IMR-90 (cell line): ENCODE data around the gene BARX1. TPM values are rescaled to one million over a fixed set of nuclear protein-coding genes. Genes with fewer than 3 reads are reported as not detected.

Experiments
- ATAC-seq: fragments of 200-7000 bp; cut with Tn5 transposase; 2 replicates; pipeline ENCODE4 v1.9.1; 2020; ENCODE audit warnings: low read depth, mild to moderate bottlenecking, moderate library complexity
- BruUV-seq: library from RNA; stranded (reverse); fragments of 400-500 nt; replicated peaks from 2 replicates; lab custom pipeline; 2021; lab: Mats Ljungman, UMichigan
- CTCF ChIA-PET: fragments of 300-600 bp; formaldehyde crosslinking; extraction: SDS; loops from one replicate; lab custom pipeline; 2021; ENCODE audit warnings: antibody characterized with exemption; lab: Yijun Ruan, JAX
- POLR2A ChIA-PET: fragments of 300-600 bp; sonication (Branson Sonifier 250); formaldehyde crosslinking; loops from one replicate; lab custom pipeline; 2022; ENCODE audit warnings: antibody characterized with exemption; ENCODE audit not compliant: unreplicated experiment; lab: Charles Lee
- DNase-seq: peaks from one replicate; pipeline ENCODE4 v3.0.0; 2013
- H2AFZ ChIP-seq: replicated peaks from 2 replicates; pipeline ENCODE3; 2013; ENCODE audit warnings: low read length, mild to moderate bottlenecking; ENCODE audit not compliant: poor library complexity
- H2AK5ac ChIP-seq: 2 replicates; pipeline ENCODE4 v1.6.1; 2013; ENCODE audit warnings: low read depth, low read length, inconsistent platforms
- H2AK9ac ChIP-seq: replicated peaks from 2 replicates; pipeline ENCODE3; 2013; ENCODE audit warnings: mild to moderate bottlenecking, low read depth, low read length, moderate library complexity; ENCODE audit not compliant: poor library complexity
- H2BK120ac ChIP-seq: 2 replicates; pipeline ENCODE4 v1.6.1; 2013; ENCODE audit warnings: low read depth, low read length, inconsistent platforms
- H2BK15ac ChIP-seq: 3 replicates; pipeline ENCODE4 v1.6.1; 2013; ENCODE audit warnings: low read depth, low read length, inconsistent platforms
- H2BK20ac ChIP-seq: 2 replicates; pipeline ENCODE4 v1.6.1; 2013; ENCODE audit warnings: low read depth, mild to moderate bottlenecking, inconsistent platforms, low read length, moderate library complexity
- H2BK5ac ChIP-seq: 2 replicates; pipeline ENCODE4 v1.6.1; 2013; ENCODE audit warnings: mild to moderate bottlenecking, low read depth, low read length, inconsistent platforms; ENCODE audit not compliant: poor library complexity, severe bottlenecking
- H3K14ac ChIP-seq: replicated peaks from 2 replicates; pipeline ENCODE4 v1.6.1; 2013; ENCODE audit warnings: low read depth, low read length, inconsistent platforms
- H3K18ac ChIP-seq: 2 replicates; pipeline ENCODE4 v1.6.1; 2013; ENCODE audit warnings: low read depth, low read length, control low read depth
- H3K23ac ChIP-seq: 2 replicates; pipeline ENCODE4 v1.6.1; 2013; ENCODE audit warnings: low read depth, low read length, inconsistent platforms
- H3K27ac ChIP-seq: 2 replicates; pipeline ENCODE4 v1.5.1; 2013; ENCODE audit warnings: mild to moderate bottlenecking, control low read depth, low read length; ENCODE audit not compliant: insufficient read depth
- H3K27me3 ChIP-seq: 2 replicates; pipeline ENCODE4 v1.6.1; 2013; ENCODE audit warnings: low read length; ENCODE audit not compliant: control insufficient read depth, insufficient read depth
- H3K36me3 ChIP-seq: 2 replicates; pipeline ENCODE4 v1.6.1; 2013; ENCODE audit warnings: low read length, mixed read lengths; ENCODE audit not compliant: control insufficient read depth, insufficient read depth
- H3K4ac ChIP-seq: 2 replicates; pipeline ENCODE4 v1.6.1; 2013; ENCODE audit warnings: low read depth, low read length, inconsistent platforms
- H3K4me1 ChIP-seq: 2 replicates; pipeline ENCODE4 v1.6.1; 2013; ENCODE audit warnings: low read length, mixed read lengths; ENCODE audit not compliant: control insufficient read depth, insufficient read depth
- H3K4me2 ChIP-seq: 2 replicates; pipeline ENCODE4 v1.6.1; 2013; ENCODE audit warnings: low read depth, mild to moderate bottlenecking, control low read depth, low read length, moderate library complexity
- H3K4me3 ChIP-seq: 2 replicates; pipeline ENCODE4 v1.5.1; 2013; ENCODE audit warnings: low read depth, mild to moderate bottlenecking, control low read depth, low read length, moderate library complexity; ENCODE audit not compliant: insufficient read depth
- H3K56ac ChIP-seq: 2 replicates; pipeline ENCODE4 v1.6.1; 2013; ENCODE audit warnings: low read length, inconsistent platforms; ENCODE audit not compliant: insufficient read depth; ENCODE audit errors: extremely low read depth
- H3K79me1 ChIP-seq, 2 experiments: 2 replicates each; pipeline ENCODE4 v1.6.1; 2013; ENCODE audit warnings: low read length in 2 of 2, inconsistent platforms in 1 of 2, low read depth in 1 of 2
- H3K9ac ChIP-seq: 2 replicates; pipeline ENCODE4 v1.6.1; 2013; ENCODE audit warnings: low read depth, low read length, control low read depth
- H3K9me1 ChIP-seq: 2 replicates; pipeline ENCODE4 v1.6.1; 2013; ENCODE audit warnings: low read length, inconsistent platforms; ENCODE audit not compliant: insufficient read depth
- H3K9me3 ChIP-seq: 2 replicates; pipeline ENCODE4 v1.6.1; 2013; ENCODE audit warnings: low read length; ENCODE audit not compliant: control insufficient read depth, insufficient read depth
- H4K20me1 ChIP-seq: 2 replicates; pipeline ENCODE4 v1.6.1; 2013; ENCODE audit warnings: low read length, inconsistent platforms; ENCODE audit not compliant: insufficient read depth
- H4K5ac ChIP-seq: 2 replicates; pipeline ENCODE4 v1.6.1; 2013; ENCODE audit warnings: mild to moderate bottlenecking, low read depth, low read length, control low read depth
- H4K8ac ChIP-seq, 2 experiments: 2 replicates each; pipeline ENCODE4 v1.6.1; 2013; ENCODE audit warnings: low read depth in 2 of 2, low read length in 2 of 2, control low read depth in 1 of 2, inconsistent platforms in 1 of 2
- H4K91ac ChIP-seq: 2 replicates; pipeline ENCODE4 v1.6.1; 2013; ENCODE audit warnings: low read depth, low read length, inconsistent platforms; ENCODE audit not compliant: insufficient read depth
- BHLHE40 ChIP-seq: fragments of 150-350 bp; IDR thresholded peaks from 2 replicates; pipeline ENCODE4 v1.6.1; 2016; ENCODE audit warnings: mild to moderate bottlenecking, low read depth, low read length
- CEBPB ChIP-seq: IDR thresholded peaks from 2 replicates; pipeline ENCODE4 v1.6.1; 2012; ENCODE audit warnings: low read depth, low read length, improper control_type of control experiment
- CHD1 ChIP-seq: IDR thresholded peaks from 2 replicates; pipeline ENCODE4 v1.6.1; 2012; ENCODE audit warnings: low read depth, low read length, improper control_type of control experiment
- CTCF ChIP-seq: conservative IDR thresholded peaks from 2 replicates; pipeline ENCODE4 v1.5.1; 2012; ENCODE audit warnings: mild to moderate bottlenecking, low read depth, low read length, improper control_type of control experiment
- ELK1 ChIP-seq: fragments of 150-350 bp; IDR thresholded peaks from 2 replicates; pipeline ENCODE4 v1.6.1; 2016; ENCODE audit warnings: low read depth, mild to moderate bottlenecking, low read length, moderate library complexity, borderline replicate concordance
- FOS ChIP-seq: fragments of 150-350 bp; IDR thresholded peaks from 2 replicates; pipeline ENCODE4 v1.6.1; 2016; ENCODE audit warnings: low read depth, low read length
- MAFK ChIP-seq: IDR thresholded peaks from 2 replicates; pipeline ENCODE4 v1.6.1; 2012; ENCODE audit warnings: low read depth, low read length, improper control_type of control experiment
- MAZ ChIP-seq: IDR thresholded peaks from 2 replicates; pipeline ENCODE4 v1.6.1; 2012; ENCODE audit warnings: low read depth, mild to moderate bottlenecking, low read length, improper control_type of control experiment, moderate library complexity, borderline replicate concordance
- MXI1 ChIP-seq: IDR thresholded peaks from 2 replicates; pipeline ENCODE4 v1.6.1; 2012; ENCODE audit warnings: low read depth, mild to moderate bottlenecking, low read length, moderate library complexity, borderline replicate concordance
- NFE2L2 ChIP-seq: fragments of 150-350 bp; IDR thresholded peaks from 2 replicates; pipeline ENCODE4 v1.6.1; 2016; ENCODE audit warnings: low read depth, mild to moderate bottlenecking, low read length
- POLR2A ChIP-seq: IDR thresholded peaks from 2 replicates; pipeline ENCODE4 v1.6.1; 2012; ENCODE audit warnings: mild to moderate bottlenecking, low read depth, low read length
- RAD21 ChIP-seq: IDR thresholded peaks from 2 replicates; pipeline ENCODE4 v1.6.1; 2012; ENCODE audit warnings: low read length, improper control_type of control experiment
- RCOR1 ChIP-seq: IDR thresholded peaks from 2 replicates; pipeline ENCODE4 v1.6.1; 2012; ENCODE audit warnings: mild to moderate bottlenecking, low read length, improper control_type of control experiment; ENCODE audit not compliant: insufficient replicate concordance
- RFX5 ChIP-seq: IDR thresholded peaks from 2 replicates; pipeline ENCODE4 v1.8.0; 2012; ENCODE audit warnings: low read depth, mild to moderate bottlenecking, low read length, moderate library complexity
- SMC3 ChIP-seq: fragments of 150-350 bp; IDR thresholded peaks from 2 replicates; pipeline ENCODE4 v1.6.1; 2016; ENCODE audit warnings: low read depth, mild to moderate bottlenecking, antibody characterized with exemption, low read length, moderate library complexity
- USF2 ChIP-seq: fragments of 150-350 bp; IDR thresholded peaks from 2 replicates; pipeline ENCODE4 v1.6.1; 2017; ENCODE audit warnings: mild to moderate bottlenecking, antibody characterized with exemption, low read length, low read depth
- WGBS, 2 experiments: methylation state at CpG; one replicate each; pipeline versions ENCODE4 v1.1.5 to v1.1.7; 2013; ENCODE audit warnings: missing lambda C conversion rate in 2 of 2; ENCODE audit not compliant: insufficient read length in 1 of 2; ENCODE audit errors: extremely low coverage in 2 of 2; 5-methylcytosine and 5-hydroxymethylcytosine counted together
- dilution Hi-C: fragments of 300-500 bp; cut with HindIII; formaldehyde crosslinking; loops from one replicate; pipeline ENCODE4 v1.14.3; 2018; ENCODE audit warnings: low sequenced_read_pairs; ENCODE audit not compliant: unreplicated experiment
- in situ Hi-C: fragments of 300-500 bp; cut with MboI; formaldehyde crosslinking; loops from 3 replicates; pipeline ENCODE4 v1.14.3; 2019; ENCODE audit warnings: low sequenced_read_pairs, inconsistent platforms, mixed read lengths
- intact Hi-C: fragments of 100-400 bp; cut with micrococcal nuclease; formaldehyde crosslinking; loops from 2 replicates; pipeline ENCODE4 v1.10.0; 2022
- polyA plus RNA-seq, 3 experiments: library from polyadenylated mRNA; depleted of rRNA; stranded (reverse); fragments of >200 nt; gene quantifications; 2 replicates each; pipeline ENCODE4 v1.2.3, GENCODE V29; 2012; ENCODE audit warnings: low replicate concordance in 1 of 3
- total RNA-seq: library from RNA; depleted of rRNA; stranded (reverse); fragments of >200 nt; gene quantifications from 2 replicates; pipeline ENCODE4 v1.2.3, GENCODE V29; 2012

The BARX1 gene
- total and polyA plus RNA-seq, 2 of the 4 experiments (the other 2 are of a cell fraction), result not detected

- Histone ChIP-seq H4K91ac (no peak overlapping the region), H2BK20ac (no peak overlapping the region), H4K20me1 (no peaks in the 10 kb centered on the region), H2AFZ (no peak overlapping the region), H4K8ac (no peak overlapping the region), H3K23ac (no peak overlapping the region), H3K27ac (no peak overlapping the region), H3K36me3 (no peaks in the 10 kb centered on the region), H3K27me3 (0 out of 2 replicates have a peak, but pooled peaks cover 1% of the 10 kb centered on the region), H4K5ac (no peak overlapping the region), H3K4me1 (no peaks in the 10 kb centered on the region), H2BK120ac (no peak overlapping the region), H3K14ac (no peak overlapping the region), H3K79me1 (no peaks in the 10 kb centered on the region), H3K4me3 (no peak overlapping the region), H3K9ac (no peak overlapping the region), H3K9me3 (no peaks in the 10 kb centered on the region), H3K56ac (no peak overlapping the region), H3K4me2 (no peak overlapping the region), H2AK5ac (no peak overlapping the region), H3K9me1 (no peaks in the 10 kb centered on the region), H2BK15ac (no peak overlapping the region), H2BK5ac (no peak overlapping the region), H3K18ac (no peak overlapping the region), H2AK9ac (no peak overlapping the region), H3K4ac (no peak overlapping the region)
- ATAC-seq (no peak), DNase-seq (no peak)
- intact Hi-C loops, result no loop called here
- WGBS, 2 experiments, result no CpG with 5 or more reads among the region's 1 CpG
- POLR2A ChIA-PET, result no interaction called here
- no TSS peak for BruUV-seq
- in situ Hi-C loops, result no loop called here
- CTCF ChIA-PET, result no interaction called here
- TF ChIP-seq BHLHE40 (no peak), ELK1 (no peak), RAD21 (no peak), CEBPB (no peak), USF2 (no peak), RFX5 (no peak), SMC3 (no peak), MXI1 (no peak), MAFK (no peak), POLR2A (no peak), CHD1 (no peak), MAZ (no peak), RCOR1 (no peak), FOS (no peak), NFE2L2 (no peak), CTCF (no peak)
- dilution Hi-C loops, result no loop called here
Observed at GRCh38 chr9:93994545-93994944, 39.4 kb upstream of the BARX1 start.
